ENCODE data around the gene AKR1C8.
"Not testable (repeated sequence)": the region's sequence is repeated elsewhere in the genome, so short reads cannot be mapped to it uniquely, and the experiment has no call there.

The AKR1C8 gene

GRCh38 chr10:5211696-5212536, 27.0 kb upstream of the AKR1C8 start:
- TF ChIP-seq CTCF (IDR thresholded peaks at IDR 0.05; ENCODE audit: low read depth, low read length, missing control alignments): no peak
- DNase-seq (ENCODE audit: low read depth): no peak
- H3K4me3 ChIP-seq (ENCODE audit: low read depth, low read length): no peak overlapping the region

- not testable (repeated sequence) for H3K4me3 ChIP-seq (ENCODE audit: low read depth, low read length); DNase-seq (ENCODE audit: low read depth)
- TF ChIP-seq CTCF (IDR thresholded peaks at IDR 0.05; ENCODE audit: low read depth, low read length, missing control alignments): peak; percentile 17
Measured at GRCh38 chr10:5210261-5210660, 25.3 kb upstream of the AKR1C8 start.

GRCh38 chr10:5209776-5210175, 24.8 kb upstream of the AKR1C8 start:
- H3K4me3 ChIP-seq (ENCODE audit: low read depth, low read length); DNase-seq (ENCODE audit: low read depth): not testable (repeated sequence)

GRCh38 chr10:5206799-5207198, 21.8 kb upstream of the AKR1C8 start:
- TF ChIP-seq CTCF (IDR thresholded peaks at IDR 0.05; ENCODE audit: low read depth, low read length, missing control alignments): no peak
- no peak overlapping the region for H3K4me3 ChIP-seq (ENCODE audit: low read depth, low read length)
- DNase-seq (ENCODE audit: low read depth): no peak

- H3K4me3 ChIP-seq (ENCODE audit: low read depth, low read length): no peak overlapping the region
- DNase-seq (ENCODE audit: low read depth): no peak
- TF ChIP-seq CTCF (IDR thresholded peaks at IDR 0.05; ENCODE audit: low read depth, low read length, missing control alignments): no peak
Measured at GRCh38 chr10:5199398-5199797, 14.4 kb upstream of the AKR1C8 start.

GRCh38 chr10:5198386-5198785, 13.4 kb upstream of the AKR1C8 start:
- no peak for DNase-seq (ENCODE audit: low read depth)
- no peak overlapping the region for H3K4me3 ChIP-seq (ENCODE audit: low read depth, low read length)

GRCh38 chr10:5196702-5197113, 11.8 kb upstream of the AKR1C8 start, which contains the start of gene AKR1C4:
Gene AKR1C4, plus strand, starts transcription at chr10:5196837. Its CDS starts 31 bp downstream, at chr10:5196868.
- no peak for TF ChIP-seq CTCF (IDR thresholded peaks at IDR 0.05; ENCODE audit: low read depth, low read length, missing control alignments)

More at GRCh38 chr10:5198386-5198785, 13.4 kb upstream of the AKR1C8 start:
- no peak for TF ChIP-seq CTCF (IDR thresholded peaks at IDR 0.05; ENCODE audit: low read depth, low read length, missing control alignments)

More at GRCh38 chr10:5196702-5197113, 11.8 kb upstream of the AKR1C8 start, which contains the start of gene AKR1C4:
- DNase-seq (ENCODE audit: low read depth): no peak
- no peak within 1 kb of the TSS for H3K4me3 ChIP-seq (ENCODE audit: low read depth, low read length)

Measured in GM12864 (cell line).